Nephron progenitor cell (in vitro differentiated cells): ENCODE measurements around the gene RAB11FIP3.
"Not testable (repeated sequence)": the region's sequence is repeated elsewhere in the genome, so short reads cannot be mapped to it uniquely, and the experiment has no call there.

Source experiments
- DNase-seq: peaks from one replicate; pipeline ENCODE4 v3.0.0; 2021
- H3K27ac Mint-ChIP-seq: 2 replicates; pipeline ENCODE4 v1.8.0; 2021; ENCODE audit warnings: mild to moderate bottlenecking, moderate library complexity, mixed read lengths
- H3K27me3 Mint-ChIP-seq: 2 replicates; pipeline ENCODE4 v1.8.0; 2021; ENCODE audit warnings: mild to moderate bottlenecking, low read depth, mixed read lengths; ENCODE audit not compliant: poor library complexity
- H3K36me3 Mint-ChIP-seq: 2 replicates; pipeline ENCODE4 v1.8.0; 2021; ENCODE audit warnings: low read depth, mixed read lengths
- H3K4me1 Mint-ChIP-seq: 2 replicates; pipeline ENCODE4 v1.8.0; 2021; ENCODE audit warnings: mixed read lengths
- H3K4me3 Mint-ChIP-seq: 2 replicates; pipeline ENCODE4 v1.8.0; 2021; ENCODE audit warnings: mild to moderate bottlenecking, moderate library complexity, mixed read lengths
- H3K9me3 Mint-ChIP-seq: 2 replicates; pipeline ENCODE4 v1.8.0; 2021; ENCODE audit warnings: mild to moderate bottlenecking, moderate library complexity, mixed read lengths
- TF ChIP-seq, protein P1 (sequence below): fragments of 200-600 bp; sonication (generic); IDR thresholded peaks from 2 replicates; pipeline ENCODE4 v1.5.0; 2021; ENCODE audit warnings: antibody characterized with exemption

The RAB11FIP3 gene

DNA sequence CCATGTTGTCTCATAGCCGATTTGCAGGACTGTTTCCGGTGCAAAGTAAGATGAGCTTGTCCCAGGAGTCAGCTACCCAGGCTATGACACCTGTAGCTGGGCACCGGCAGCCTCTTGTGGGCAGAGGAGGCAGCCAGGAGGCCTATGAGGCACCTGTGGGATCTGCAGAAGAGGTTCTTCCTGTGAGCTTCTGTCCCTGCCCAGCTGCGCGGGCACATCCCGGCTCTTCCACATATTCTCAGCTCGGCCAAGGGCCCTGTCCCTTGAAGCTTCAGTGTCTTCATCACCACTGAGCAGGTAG is 80.7 kb downstream of the RAB11FIP3 start:
- TF ChIP-seq, protein P1, sequence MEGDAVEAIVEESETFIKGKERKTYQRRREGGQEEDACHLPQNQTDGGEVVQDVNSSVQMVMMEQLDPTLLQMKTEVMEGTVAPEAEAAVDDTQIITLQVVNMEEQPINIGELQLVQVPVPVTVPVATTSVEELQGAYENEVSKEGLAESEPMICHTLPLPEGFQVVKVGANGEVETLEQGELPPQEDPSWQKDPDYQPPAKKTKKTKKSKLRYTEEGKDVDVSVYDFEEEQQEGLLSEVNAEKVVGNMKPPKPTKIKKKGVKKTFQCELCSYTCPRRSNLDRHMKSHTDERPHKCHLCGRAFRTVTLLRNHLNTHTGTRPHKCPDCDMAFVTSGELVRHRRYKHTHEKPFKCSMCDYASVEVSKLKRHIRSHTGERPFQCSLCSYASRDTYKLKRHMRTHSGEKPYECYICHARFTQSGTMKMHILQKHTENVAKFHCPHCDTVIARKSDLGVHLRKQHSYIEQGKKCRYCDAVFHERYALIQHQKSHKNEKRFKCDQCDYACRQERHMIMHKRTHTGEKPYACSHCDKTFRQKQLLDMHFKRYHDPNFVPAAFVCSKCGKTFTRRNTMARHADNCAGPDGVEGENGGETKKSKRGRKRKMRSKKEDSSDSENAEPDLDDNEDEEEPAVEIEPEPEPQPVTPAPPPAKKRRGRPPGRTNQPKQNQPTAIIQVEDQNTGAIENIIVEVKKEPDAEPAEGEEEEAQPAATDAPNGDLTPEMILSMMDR, result no peak
- Mint-ChIP-seq H3K36me3 (peaks cover 36% of the 10 kb centered on the region), H3K9me3 (no peaks in the 10 kb centered on the region), H3K4me3 (no peak overlapping the region), H3K27me3 (peaks cover 5% of the 10 kb centered on the region), H3K4me1 (peaks cover 29% of the 10 kb centered on the region), H3K27ac (no peak overlapping the region)
- no peak for DNase-seq

DNA sequence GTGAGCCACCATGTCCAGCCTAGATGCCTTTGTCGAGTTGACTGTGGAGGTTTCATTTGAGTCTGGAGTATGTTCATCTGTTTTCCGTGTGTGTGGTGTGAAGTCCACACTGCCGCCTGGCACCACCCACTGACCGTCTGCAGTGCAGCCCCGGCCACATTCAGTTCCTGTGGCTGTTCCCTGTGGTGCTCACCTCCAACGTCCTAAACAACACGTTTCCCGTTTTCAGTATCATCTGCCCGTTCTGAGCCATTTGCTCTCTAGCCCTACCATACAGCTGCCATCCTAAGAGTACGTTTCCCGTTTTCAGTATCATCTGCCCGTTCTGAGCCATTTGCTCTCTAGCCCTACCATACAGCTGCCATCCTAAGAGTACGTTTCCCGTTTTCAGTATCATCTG is 82.1 kb downstream of the RAB11FIP3 start:
- Mint-ChIP-seq H3K27ac (peak overlapping the region; percentile 92), H3K36me3 (peaks cover 36% of the 10 kb centered on the region), H3K4me1 (peaks cover 29% of the 10 kb centered on the region)
- not testable (repeated sequence) for DNase-seq, H3K9me3 Mint-ChIP-seq, H3K4me3 Mint-ChIP-seq, H3K27me3 Mint-ChIP-seq

DNA sequence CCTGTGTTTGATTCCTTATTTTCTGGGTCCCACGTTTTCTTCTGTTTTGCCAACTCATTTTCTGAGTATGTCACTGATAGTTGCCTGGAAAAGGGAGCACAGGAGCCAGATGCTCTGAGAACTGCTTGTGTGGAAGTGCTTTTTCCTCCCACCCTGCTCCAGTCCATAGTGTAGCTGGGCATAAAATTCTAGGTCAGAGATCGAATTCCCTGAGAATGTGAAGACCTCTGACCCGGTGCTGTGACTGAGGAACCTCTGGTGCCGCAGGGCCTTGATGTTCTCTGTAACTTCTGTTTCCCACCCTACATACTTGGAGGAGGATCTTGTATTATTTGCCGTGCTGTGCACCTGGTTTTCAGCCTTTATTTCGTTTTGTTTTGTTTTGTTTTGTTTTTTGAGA is 82.5 kb downstream of the RAB11FIP3 start:
- Mint-ChIP-seq H3K27me3 (peaks cover 5% of the 10 kb centered on the region), H3K4me1 (peaks cover 30% of the 10 kb centered on the region), H3K4me3 (no peak overlapping the region), H3K36me3 (peaks cover 33% of the 10 kb centered on the region), H3K9me3 (no peaks in the 10 kb centered on the region), H3K27ac (peak overlapping the region; percentile 92)
- TF ChIP-seq, protein P1, result no peak
- no peak for DNase-seq

DNA sequence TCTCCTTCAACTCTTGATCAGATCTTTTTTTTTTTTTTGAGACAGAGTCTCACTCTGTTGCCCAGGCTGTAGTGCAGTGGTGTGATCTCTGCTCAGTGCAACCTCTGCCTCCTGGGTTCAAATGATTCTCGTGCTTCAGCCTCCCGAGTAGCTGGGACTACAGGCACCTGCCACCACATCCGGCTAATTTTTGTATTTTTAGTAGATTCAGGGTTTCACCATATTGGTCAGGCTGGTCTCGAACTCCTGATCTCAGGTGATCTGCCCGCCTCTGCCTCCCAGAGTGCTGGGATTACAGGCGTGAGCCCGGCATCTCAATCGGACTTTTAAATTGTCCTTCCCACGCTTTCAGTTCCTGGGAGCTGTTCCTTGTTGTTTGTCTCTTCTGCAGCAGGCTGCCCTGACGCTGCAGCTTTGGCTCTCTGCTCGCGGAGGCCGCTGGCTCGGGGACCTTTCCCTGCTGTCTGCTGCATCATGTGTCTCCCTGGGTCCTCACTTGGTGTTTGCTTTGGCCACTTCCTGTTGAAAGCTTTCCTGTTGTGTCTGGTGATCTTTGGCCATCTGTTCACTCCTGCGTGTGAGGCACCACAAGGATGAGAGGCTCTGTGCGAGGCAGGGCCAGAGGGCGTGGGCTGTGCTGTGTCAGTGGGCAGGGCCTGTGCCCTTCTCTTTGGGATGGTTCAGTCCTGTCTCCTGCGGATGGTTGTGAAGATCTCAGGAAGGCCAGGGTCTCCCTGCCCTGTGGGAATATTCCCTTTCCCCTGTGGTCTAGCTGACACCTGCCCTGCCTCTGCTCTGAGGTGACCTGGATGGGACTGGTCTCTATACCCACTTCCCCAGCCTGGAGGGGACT is 83.7 kb downstream of the RAB11FIP3 start:
- Mint-ChIP-seq H3K27ac (peak overlapping the region; percentile 42), H3K4me1 (peaks cover 35% of the 10 kb centered on the region), H3K4me3 (no peak overlapping the region), H3K9me3 (no peaks in the 10 kb centered on the region), H3K27me3 (peaks cover 5% of the 10 kb centered on the region), H3K36me3 (peaks cover 32% of the 10 kb centered on the region)
- TF ChIP-seq, protein P1, result no peak
- DNase-seq, result no peak

DNA sequence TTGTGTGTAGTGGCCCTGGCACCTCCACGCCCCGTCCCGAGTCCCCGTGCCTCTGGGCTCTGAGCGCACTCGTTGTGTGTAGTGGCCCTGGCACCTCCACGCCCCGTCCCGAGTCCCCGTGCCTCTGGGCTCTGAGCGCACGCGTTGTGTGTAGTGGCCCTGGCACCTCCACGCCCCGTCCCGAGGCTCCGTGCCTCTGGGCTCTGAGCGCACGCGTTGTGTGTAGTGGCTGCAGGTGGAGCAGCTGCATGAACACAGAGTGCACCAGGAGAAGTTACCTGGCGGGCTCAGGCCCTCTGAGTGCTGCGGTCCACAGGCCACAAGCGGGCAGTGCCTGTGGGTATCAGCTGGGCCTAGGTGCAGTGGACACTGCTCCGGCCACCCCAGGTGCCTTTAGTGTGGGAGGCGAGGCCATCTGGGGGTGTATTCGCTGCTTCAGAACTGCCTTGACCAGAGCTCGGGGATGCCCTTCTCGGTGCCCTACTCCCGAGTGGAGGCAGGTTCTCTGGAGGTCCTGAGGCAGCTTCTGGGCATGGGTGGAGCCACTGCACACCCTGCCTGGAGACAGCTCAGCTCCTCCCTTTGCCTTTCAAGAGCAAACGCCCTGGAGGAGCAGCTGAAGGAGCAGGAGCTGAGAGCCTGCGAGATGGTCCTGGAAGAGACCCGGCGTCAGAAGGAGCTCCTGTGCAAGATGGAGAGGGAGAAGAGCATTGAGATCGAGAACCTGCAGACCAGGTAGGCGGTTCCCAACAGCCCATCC is 84.8 kb downstream of the RAB11FIP3 start:
- DNase-seq, result no peak
- Mint-ChIP-seq H3K4me3 (no peak overlapping the region), H3K27me3 (peaks cover 5% of the 10 kb centered on the region), H3K9me3 (no peaks in the 10 kb centered on the region), H3K36me3 (peaks cover 44% of the 10 kb centered on the region), H3K27ac (no peak overlapping the region), H3K4me1 (peaks cover 35% of the 10 kb centered on the region)
- TF ChIP-seq, protein P1, result no peak

DNA sequence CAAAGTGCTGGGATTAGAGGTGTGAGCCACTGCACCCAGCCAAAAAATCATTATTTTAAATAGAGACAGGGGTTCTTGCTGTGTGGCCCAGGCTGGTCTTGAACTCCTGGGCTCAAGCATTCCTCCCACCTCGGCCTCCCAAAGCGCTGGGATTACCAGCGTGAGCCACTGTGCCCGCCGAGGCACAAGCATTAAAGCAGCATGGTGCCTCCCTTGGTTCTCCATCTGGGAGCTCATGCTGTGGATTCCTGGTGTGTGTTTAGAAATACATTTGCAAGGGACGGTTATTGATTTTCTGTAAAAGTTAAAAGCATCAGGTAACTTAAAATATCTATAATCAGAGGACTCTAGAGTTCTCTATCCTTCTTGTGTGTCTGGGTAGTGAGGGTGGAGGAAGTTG is 87.4 kb downstream of the RAB11FIP3 start:
- no peak overlapping the region for H3K4me3 Mint-ChIP-seq
- DNase-seq, result no peak
- H3K4me1 Mint-ChIP-seq, result peaks cover 23% of the 10 kb centered on the region
- peaks cover 46% of the 10 kb centered on the region for H3K36me3 Mint-ChIP-seq
- H3K27me3 Mint-ChIP-seq, result no peaks in the 10 kb centered on the region
- H3K27ac Mint-ChIP-seq, result peak overlapping the region; percentile 79
- TF ChIP-seq, protein P1, result no peak
- H3K9me3 Mint-ChIP-seq, result no peaks in the 10 kb centered on the region
